ENCODE results near the gene SLC15A2. TPM values are rescaled to one million over a fixed set of nuclear protein-coding genes. Genes with fewer than 3 reads are reported as not detected.
"Not testable (repeated sequence)": the region's sequence is repeated elsewhere in the genome, so short reads cannot be mapped to it uniquely, and the experiment has no call there.

SLC15A2 gene
- 1 to 10 TPM; 1.1 to 1.4 TPM for total RNA-seq

GRCh38 chr3:121894301-121894990 lies at the start of gene SLC15A2:
Gene SLC15A2, plus strand, starts transcription at chr3:121894401. Its CDS starts 76 bp downstream, at chr3:121894477.
- Mint-ChIP-seq H3K27ac (no peak within 1 kb of the TSS), H3K27me3 (no peaks in the 10 kb centered on the region), H3K9me3 (no peaks in the 10 kb centered on the region), H3K36me3 (no peaks in the 10 kb centered on the region), H3K4me1 (ENCODE audit: low read depth) (no peaks in the 10 kb centered on the region), H3K4me3 (no peak within 1 kb of the TSS)
- DNase-seq = no peak
- CTCF ChIA-PET = no interaction called here
- POLR2A ChIA-PET = no interaction called here
- intact Hi-C loops (cut with micrococcal nuclease) = no loop called here

- Mint-ChIP-seq H3K27me3 (no peaks in the 10 kb centered on the region), H3K4me1 (ENCODE audit: low read depth) (no peaks in the 10 kb centered on the region), H3K9me3 (no peaks in the 10 kb centered on the region), H3K27ac (no peak overlapping the region), H3K4me3 (no peak overlapping the region), H3K36me3 (peaks cover 11% of the 10 kb centered on the region)
- DNase-seq = no peak
- CTCF ChIA-PET = no interaction called here
- intact Hi-C loops (cut with micrococcal nuclease) = no loop called here
- POLR2A ChIA-PET = no interaction called here
These were observed 49.3 kb upstream of the SLC15A2 start for GRCh38 chr3:121844892-121845291.

- no peak for DNase-seq
- H3K27ac Mint-ChIP-seq = no peak overlapping the region
- H3K4me3 Mint-ChIP-seq = no peak overlapping the region
- H3K27me3 Mint-ChIP-seq = no peaks in the 10 kb centered on the region
- no peaks in the 10 kb centered on the region for H3K9me3 Mint-ChIP-seq
- CTCF ChIA-PET = no interaction called here
- intact Hi-C loops (cut with micrococcal nuclease) = no loop called here
- POLR2A ChIA-PET = no interaction called here
- peaks cover 5% of the 10 kb centered on the region for H3K36me3 Mint-ChIP-seq
- H3K4me1 Mint-ChIP-seq (ENCODE audit: low read depth) = no peaks in the 10 kb centered on the region
These were observed 41.9 kb upstream of the SLC15A2 start for GRCh38 chr3:121852256-121852655.

DNA sequence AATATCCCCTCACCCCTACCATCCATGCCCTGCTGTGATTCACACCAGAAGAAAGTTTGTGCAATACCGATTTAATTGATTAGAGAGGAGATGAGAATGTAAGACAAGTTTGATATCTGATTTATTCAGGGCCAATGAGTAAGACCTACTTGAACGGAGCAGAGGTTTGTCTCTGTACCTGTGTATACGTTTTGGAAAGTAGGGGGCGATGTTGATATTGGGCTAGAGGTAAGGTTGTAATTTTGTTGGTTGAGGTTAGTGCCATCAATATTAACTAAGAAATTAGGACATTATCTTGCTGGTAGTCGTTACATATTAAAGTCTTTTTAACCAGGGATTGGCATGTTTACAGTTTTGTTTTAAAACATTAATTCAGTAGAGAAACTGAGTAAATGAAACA lies 38.6 kb upstream of the SLC15A2 start:
- H3K9me3 Mint-ChIP-seq = peaks cover 3% of the 10 kb centered on the region
- no peak overlapping the region for H3K4me3 Mint-ChIP-seq
- H3K36me3 Mint-ChIP-seq = peaks cover 22% of the 10 kb centered on the region
- H3K27ac Mint-ChIP-seq = no peak overlapping the region
- intact Hi-C loops (cut with micrococcal nuclease) = no loop called here
- POLR2A ChIA-PET = no interaction called here
- no peaks in the 10 kb centered on the region for H3K4me1 Mint-ChIP-seq (ENCODE audit: low read depth)
- DNase-seq = no peak
- H3K27me3 Mint-ChIP-seq = no peaks in the 10 kb centered on the region
- CTCF ChIA-PET = no interaction called here

GRCh38 chr3:121857778-121858177 lies 36.4 kb upstream of the SLC15A2 start:
- H3K4me3 Mint-ChIP-seq; intact Hi-C loops (cut with micrococcal nuclease); H3K9me3 Mint-ChIP-seq; CTCF ChIA-PET; H3K27ac Mint-ChIP-seq; DNase-seq; POLR2A ChIA-PET; H3K4me1 Mint-ChIP-seq (ENCODE audit: low read depth); H3K27me3 Mint-ChIP-seq: not testable (repeated sequence)
- peaks cover 30% of the 10 kb centered on the region for H3K36me3 Mint-ChIP-seq

DNA sequence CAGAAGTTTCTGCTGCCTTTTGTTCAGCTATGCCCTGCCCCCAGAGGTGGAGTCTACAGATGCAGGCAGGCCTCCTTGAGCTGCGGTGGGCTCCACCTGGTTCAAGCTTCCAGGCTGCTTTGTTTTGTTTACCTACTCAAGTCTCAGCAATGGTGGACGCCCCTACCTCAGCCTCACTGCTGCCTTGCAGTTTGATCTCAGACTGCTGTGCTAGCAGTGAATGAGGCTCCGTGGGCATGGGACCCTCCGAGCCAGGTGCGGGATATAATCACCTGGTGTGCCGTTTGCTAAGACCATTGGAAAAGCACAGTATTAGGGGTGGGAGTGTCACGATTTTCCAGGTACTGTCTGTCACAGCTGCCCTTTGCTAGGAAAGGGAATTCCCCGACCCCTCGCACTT lies 31.0 kb upstream of the SLC15A2 start:
- H3K4me1 Mint-ChIP-seq (ENCODE audit: low read depth); H3K4me3 Mint-ChIP-seq; H3K27ac Mint-ChIP-seq; POLR2A ChIA-PET; CTCF ChIA-PET; H3K27me3 Mint-ChIP-seq; H3K9me3 Mint-ChIP-seq; DNase-seq; intact Hi-C loops (cut with micrococcal nuclease): not testable (repeated sequence)
- H3K36me3 Mint-ChIP-seq = peaks cover 31% of the 10 kb centered on the region

GRCh38 chr3:121863801-121864200 lies 30.4 kb upstream of the SLC15A2 start:
- Mint-ChIP-seq H3K9me3 (no peaks in the 10 kb centered on the region), H3K27ac (no peak overlapping the region), H3K36me3 (peaks cover 26% of the 10 kb centered on the region), H3K27me3 (no peaks in the 10 kb centered on the region), H3K4me3 (no peak overlapping the region), H3K4me1 (ENCODE audit: low read depth) (no peaks in the 10 kb centered on the region)
- POLR2A ChIA-PET = no interaction called here
- CTCF ChIA-PET = no interaction called here
- intact Hi-C loops (cut with micrococcal nuclease) = no loop called here
- DNase-seq = no peak

GRCh38 chr3:121869736-121870135 lies 24.5 kb upstream of the SLC15A2 start:
- ChIA-PET CTCF (interaction anchor here (0.8 kb wide), 1 partner anchor 13 kb away, joined by 4 read pairs; no protein-coding TSS in a partner anchor), POLR2A (no interaction called here)
- no peaks in the 10 kb centered on the region for H3K4me1 Mint-ChIP-seq (ENCODE audit: low read depth)
- no peak for DNase-seq
- intact Hi-C loops (cut with micrococcal nuclease) = no loop called here
- H3K27ac Mint-ChIP-seq = no peak overlapping the region
- no peak overlapping the region for H3K4me3 Mint-ChIP-seq
- peaks cover 10% of the 10 kb centered on the region for H3K36me3 Mint-ChIP-seq
- no peaks in the 10 kb centered on the region for H3K27me3 Mint-ChIP-seq
- H3K9me3 Mint-ChIP-seq = no peaks in the 10 kb centered on the region

DNA sequence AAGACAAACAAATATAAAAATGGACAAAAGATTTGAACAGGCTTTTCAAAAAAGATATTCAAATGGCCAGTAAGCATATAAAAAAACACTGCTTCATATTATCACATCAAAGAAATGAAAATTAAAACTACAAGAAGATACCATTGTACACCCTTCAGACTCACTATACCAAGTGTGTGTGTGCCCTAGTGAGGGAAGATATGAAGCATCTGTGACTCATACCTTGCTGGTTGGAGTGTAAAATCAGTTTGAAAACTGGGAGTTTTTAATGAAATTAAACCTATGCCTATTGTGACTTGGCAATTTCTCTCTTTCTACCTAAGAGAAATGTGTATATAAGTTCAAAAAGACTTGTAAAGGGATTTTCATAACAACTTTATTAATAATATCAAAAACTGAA lies 23.5 kb upstream of the SLC15A2 start:
- Mint-ChIP-seq H3K4me3 (no peak overlapping the region), H3K27me3 (no peaks in the 10 kb centered on the region), H3K27ac (no peak overlapping the region), H3K36me3 (peaks cover 10% of the 10 kb centered on the region), H3K9me3 (no peaks in the 10 kb centered on the region), H3K4me1 (ENCODE audit: low read depth) (no peaks in the 10 kb centered on the region)
- intact Hi-C loops (cut with micrococcal nuclease) = no loop called here
- ChIA-PET POLR2A (no interaction called here), CTCF (interaction anchor here (0.8 kb wide), 1 partner anchor 12 kb away, joined by 4 read pairs; no protein-coding TSS in a partner anchor)
- no peak for DNase-seq

DNA sequence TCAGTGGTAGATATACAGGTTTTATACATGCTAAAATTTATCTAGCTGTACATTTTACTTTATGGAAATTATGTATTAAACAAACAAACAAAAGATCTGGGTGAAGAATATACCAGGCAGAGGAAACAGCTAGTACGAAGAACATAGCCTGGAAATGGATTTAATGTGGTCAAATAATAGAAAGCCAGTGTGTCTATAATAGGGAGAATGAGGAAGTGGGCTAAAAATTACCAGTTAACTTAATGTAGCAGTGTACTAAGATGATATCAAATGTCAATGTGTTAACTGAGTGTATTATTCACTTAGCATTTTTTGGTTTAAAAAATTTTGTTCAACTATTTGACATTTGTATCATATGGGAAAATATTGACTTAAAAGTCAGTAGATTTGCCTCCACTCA lies 22.8 kb upstream of the SLC15A2 start:
- Mint-ChIP-seq H3K4me3 (no peak overlapping the region), H3K27me3 (no peaks in the 10 kb centered on the region), H3K27ac (no peak overlapping the region), H3K36me3 (peaks cover 6% of the 10 kb centered on the region), H3K9me3 (no peaks in the 10 kb centered on the region), H3K4me1 (ENCODE audit: low read depth) (no peaks in the 10 kb centered on the region)
- CTCF ChIA-PET = no interaction called here
- POLR2A ChIA-PET = no interaction called here
- intact Hi-C loops (cut with micrococcal nuclease) = no loop called here
- no peak for DNase-seq

GRCh38 chr3:121878411-121878810 lies 15.8 kb upstream of the SLC15A2 start:
- Mint-ChIP-seq H3K27me3 (no peaks in the 10 kb centered on the region), H3K9me3 (no peaks in the 10 kb centered on the region), H3K36me3 (no peaks in the 10 kb centered on the region), H3K27ac (no peak overlapping the region), H3K4me3 (no peak overlapping the region), H3K4me1 (ENCODE audit: low read depth) (peaks cover under 1% of the 10 kb centered on the region)
- intact Hi-C loops (cut with micrococcal nuclease) = no loop called here
- ChIA-PET CTCF (no interaction called here), POLR2A (no interaction called here)
- DNase-seq = no peak

- H3K4me1 Mint-ChIP-seq (ENCODE audit: low read depth) = peaks cover 2% of the 10 kb centered on the region
- ChIA-PET CTCF (interaction anchor here (0.7 to 1.4 kb wide), 5 partner anchors 13 to 473 kb away, joined by 3 to 5 read pairs (median 4); no protein-coding TSS in a partner anchor), POLR2A (no interaction called here)
- intact Hi-C loops (cut with micrococcal nuclease) = loop anchor here (1.0 to 2.0 kb wide), 5 partner anchors 111 to 375 kb away; no protein-coding TSS in a partner anchor
- H3K36me3 Mint-ChIP-seq = peaks cover 2% of the 10 kb centered on the region
- H3K4me3 Mint-ChIP-seq = no peak overlapping the region
- no peak overlapping the region for H3K27ac Mint-ChIP-seq
- DNase-seq = no peak
- H3K27me3 Mint-ChIP-seq = no peaks in the 10 kb centered on the region
- H3K9me3 Mint-ChIP-seq = no peaks in the 10 kb centered on the region
These were observed 10.7 kb upstream of the SLC15A2 start for GRCh38 chr3:121883507-121883906.

DNA sequence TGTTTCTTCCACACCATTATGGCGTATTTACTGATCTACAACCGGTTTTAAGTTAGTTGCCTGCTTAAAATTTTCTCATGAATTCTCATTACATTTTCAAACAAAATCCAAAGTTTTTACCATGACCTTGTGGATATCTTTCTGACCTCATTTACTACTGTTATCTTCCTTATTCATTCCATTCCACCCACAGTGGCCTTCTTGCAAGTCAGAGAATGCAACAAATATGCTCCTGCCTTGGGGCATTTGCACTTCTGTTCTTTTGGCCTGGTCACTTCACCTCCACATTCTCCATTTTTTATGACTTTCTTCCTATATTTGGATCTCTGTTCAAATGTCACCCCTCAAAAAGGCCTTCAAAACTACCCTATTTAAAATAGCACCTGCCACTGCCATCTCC lies 8.8 kb upstream of the SLC15A2 start:
- H3K27ac Mint-ChIP-seq = no peak overlapping the region
- H3K4me3 Mint-ChIP-seq = no peak overlapping the region
- peaks cover 2% of the 10 kb centered on the region for H3K4me1 Mint-ChIP-seq (ENCODE audit: low read depth)

More for the DNA sequence above, 8.8 kb upstream of the SLC15A2 start:
- POLR2A ChIA-PET = no interaction called here
- CTCF ChIA-PET = no interaction called here
- H3K36me3 Mint-ChIP-seq = peaks cover 2% of the 10 kb centered on the region
- H3K9me3 Mint-ChIP-seq = no peaks in the 10 kb centered on the region
- no peaks in the 10 kb centered on the region for H3K27me3 Mint-ChIP-seq
- DNase-seq = no peak
- intact Hi-C loops (cut with micrococcal nuclease) = no loop called here

All from activated CD4-positive, alpha-beta memory T cell treated with anti-CD3 and anti-CD28 coated beads for 36 hours (primary cell).